Measurements from ENCODE around the gene DENND2A.

- TF ChIP-seq CTCF (IDR thresholded peaks at IDR 0.05): no peak
- no peak for TF ChIP-seq POLR2A (IDR thresholded peaks at IDR 0.05)
- TF ChIP-seq EP300 (IDR thresholded peaks at IDR 0.05): no peak
- no peak for TF ChIP-seq POLR2AphosphoS5 (IDR thresholded peaks at IDR 0.05)
These were observed 19.2 kb upstream of the DENND2A start for GRCh38 chr7:140659856-140660255.

All from gastroesophageal sphincter (tissue), 3 donors.